DOHH2 (cell line): ENCODE data around the gene SSPN.

ENCODE experiments used
- H3F3A ChIP-seq: fragments of 200-600 bp; sonication (generic), shearing (Covaris generic); 2 replicates; pipeline ENCODE4 v1.6.0; 2016; ENCODE audit warnings: antibody characterized with exemption, mild to moderate bottlenecking; ENCODE audit not compliant: control insufficient read depth, insufficient read depth
- H3K27ac ChIP-seq: fragments of 200-600 bp; sonication (generic); 2 replicates; pipeline ENCODE4 v1.5.1; 2014; ENCODE audit warnings: low read depth, mild to moderate bottlenecking, low read length, moderate library complexity
- H3K27me3 ChIP-seq: fragments of 200-600 bp; sonication (generic); 2 replicates; pipeline ENCODE4 v1.6.1; 2014; ENCODE audit warnings: mild to moderate bottlenecking, low read length, mixed read lengths; ENCODE audit not compliant: control insufficient read depth
- H3K36me3 ChIP-seq: fragments of 200-600 bp; sonication (generic); 2 replicates; pipeline ENCODE4 v1.6.1; 2014; ENCODE audit warnings: mild to moderate bottlenecking, low read length, moderate library complexity, mixed read lengths; ENCODE audit not compliant: control insufficient read depth
- H3K4me1 ChIP-seq: fragments of 200-600 bp; sonication (generic); 2 replicates; pipeline ENCODE4 v1.6.1; 2014; ENCODE audit warnings: mild to moderate bottlenecking, low read length, mixed read lengths; ENCODE audit not compliant: control insufficient read depth
- H3K4me2 ChIP-seq: fragments of 200-600 bp; sonication (generic); 2 replicates; pipeline ENCODE4 v1.6.0; 2014; ENCODE audit warnings: mild to moderate bottlenecking, low read length, moderate library complexity
- H3K4me3 ChIP-seq: fragments of 200-600 bp; sonication (generic); 2 replicates; pipeline ENCODE4 v1.5.1; 2014; ENCODE audit warnings: mild to moderate bottlenecking, low read length, mixed read lengths
- H3K79me2 ChIP-seq: fragments of 200-600 bp; sonication (generic); 2 replicates; pipeline ENCODE4 v1.6.1; 2014; ENCODE audit warnings: mild to moderate bottlenecking, low read length, mixed read lengths; ENCODE audit not compliant: control insufficient read depth
- H3K9me2 ChIP-seq: fragments of 200-600 bp; sonication (generic); replicated peaks from 2 replicates; pipeline ENCODE4 v1.6.1; 2014; ENCODE audit warnings: mild to moderate bottlenecking, low read length, mixed read lengths; ENCODE audit not compliant: control insufficient read depth
- H3K9me3 ChIP-seq: fragments of 200-600 bp; sonication (generic); 2 replicates; pipeline ENCODE4 v1.6.1; 2014; ENCODE audit warnings: antibody characterized with exemption, low read length, mixed read lengths; ENCODE audit not compliant: control insufficient read depth, insufficient read depth
- H4K20me1 ChIP-seq: fragments of 200-600 bp; sonication (generic); 2 replicates; pipeline ENCODE4 v1.6.0; 2014; ENCODE audit warnings: low read depth, mild to moderate bottlenecking, antibody characterized with exemption, low read length, moderate library complexity; ENCODE audit not compliant: control insufficient read depth, insufficient read depth
- EZH2phosphoT487 ChIP-seq: fragments of 200-600 bp; sonication (generic); IDR thresholded peaks from 2 replicates; pipeline ENCODE4 v1.6.1; 2017; ENCODE audit warnings: borderline replicate concordance, mild to moderate bottlenecking, antibody characterized with exemption, low read length, moderate library complexity, mixed read lengths
- TF ChIP-seq, protein P1 (sequence below): fragments of 200-600 bp; sonication (generic); IDR thresholded peaks from one replicate; pipeline ENCODE4 v1.5.1; 2014; ENCODE audit warnings: antibody characterized with exemption, mild to moderate bottlenecking, low read depth, low read length; ENCODE audit not compliant: poor library complexity, severe bottlenecking

Gene SSPN

DNA sequence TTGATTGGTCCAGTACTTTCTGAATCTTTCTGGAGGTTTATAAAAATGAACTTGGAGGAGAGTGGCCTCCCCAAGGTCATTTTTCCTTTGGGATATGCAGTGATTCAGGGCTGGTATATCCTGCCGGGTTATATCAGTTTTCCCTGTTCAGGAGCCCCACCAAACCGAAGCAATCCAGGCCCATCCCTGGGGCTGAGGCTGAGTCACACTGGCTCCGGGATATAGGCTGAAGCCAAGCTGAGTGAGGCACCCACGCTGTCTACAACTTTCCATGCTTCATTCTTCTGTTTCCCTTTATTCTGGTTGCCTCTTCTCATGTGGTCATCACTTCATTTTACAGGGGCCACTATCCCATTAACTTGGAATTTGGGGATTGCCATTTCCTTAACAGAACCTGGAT lies 3.4 kb downstream of the SSPN start:
- Histone ChIP-seq H3K4me1 (no peaks in the 10 kb centered on the region), H3K4me2 (no peak overlapping the region), H3F3A (no peaks in the 10 kb centered on the region), H3K9me3 (no peaks in the 10 kb centered on the region), H3K79me2 (no peaks in the 10 kb centered on the region), H3K27me3 (peaks cover 28% of the 10 kb centered on the region), H3K36me3 (no peaks in the 10 kb centered on the region), H4K20me1 (no peaks in the 10 kb centered on the region), H3K27ac (no peak overlapping the region), H3K4me3 (no peak overlapping the region), H3K9me2 (no peaks in the 10 kb centered on the region)
- TF ChIP-seq EZH2phosphoT487, result no peak
- TF ChIP-seq, protein P1, sequence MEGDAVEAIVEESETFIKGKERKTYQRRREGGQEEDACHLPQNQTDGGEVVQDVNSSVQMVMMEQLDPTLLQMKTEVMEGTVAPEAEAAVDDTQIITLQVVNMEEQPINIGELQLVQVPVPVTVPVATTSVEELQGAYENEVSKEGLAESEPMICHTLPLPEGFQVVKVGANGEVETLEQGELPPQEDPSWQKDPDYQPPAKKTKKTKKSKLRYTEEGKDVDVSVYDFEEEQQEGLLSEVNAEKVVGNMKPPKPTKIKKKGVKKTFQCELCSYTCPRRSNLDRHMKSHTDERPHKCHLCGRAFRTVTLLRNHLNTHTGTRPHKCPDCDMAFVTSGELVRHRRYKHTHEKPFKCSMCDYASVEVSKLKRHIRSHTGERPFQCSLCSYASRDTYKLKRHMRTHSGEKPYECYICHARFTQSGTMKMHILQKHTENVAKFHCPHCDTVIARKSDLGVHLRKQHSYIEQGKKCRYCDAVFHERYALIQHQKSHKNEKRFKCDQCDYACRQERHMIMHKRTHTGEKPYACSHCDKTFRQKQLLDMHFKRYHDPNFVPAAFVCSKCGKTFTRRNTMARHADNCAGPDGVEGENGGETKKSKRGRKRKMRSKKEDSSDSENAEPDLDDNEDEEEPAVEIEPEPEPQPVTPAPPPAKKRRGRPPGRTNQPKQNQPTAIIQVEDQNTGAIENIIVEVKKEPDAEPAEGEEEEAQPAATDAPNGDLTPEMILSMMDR, result no peak

DNA sequence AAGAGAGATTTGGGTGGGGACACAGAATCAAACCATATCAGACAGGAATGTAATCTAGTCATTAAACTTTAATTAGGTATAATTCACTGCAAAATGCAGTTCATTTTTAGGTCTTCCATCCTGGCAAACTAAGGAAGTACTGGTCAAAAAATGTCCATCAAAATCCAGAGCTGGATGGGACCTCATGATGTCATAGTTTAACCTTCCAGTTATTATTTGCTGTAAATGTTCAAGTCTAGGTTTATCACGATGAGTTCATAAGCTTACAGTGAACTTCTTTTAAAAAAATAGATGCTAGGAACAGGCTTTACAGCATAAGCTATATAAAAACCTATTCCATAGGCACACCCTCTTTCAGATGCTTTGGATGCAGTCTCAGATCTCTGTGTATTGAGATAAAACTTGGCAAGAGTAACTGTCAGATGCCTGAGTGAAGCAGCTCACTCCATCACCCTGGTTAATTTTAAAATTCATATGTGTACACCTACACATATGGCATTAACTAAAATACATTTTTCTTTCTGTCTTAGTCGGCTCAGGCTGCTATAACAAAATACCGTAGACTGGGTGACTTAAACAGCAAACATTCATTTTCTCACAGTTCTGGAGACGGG lies 7.9 kb downstream of the SSPN start:
- H3K9me2 ChIP-seq, result no peaks in the 10 kb centered on the region
- no peaks in the 10 kb centered on the region for H3K79me2 ChIP-seq
- no peak overlapping the region for H3K27ac ChIP-seq
- H3K27me3 ChIP-seq, result peaks cover 12% of the 10 kb centered on the region; the same call in 1 of the 2 replicates
- TF ChIP-seq, protein P1, result no peak
- TF ChIP-seq EZH2phosphoT487, result no peak
- H3K4me1 ChIP-seq, result no peaks in the 10 kb centered on the region
- H3K36me3 ChIP-seq, result no peaks in the 10 kb centered on the region
- no peaks in the 10 kb centered on the region for H3F3A ChIP-seq
- H3K4me2 ChIP-seq, result no peak overlapping the region
- H3K9me3 ChIP-seq, result no peaks in the 10 kb centered on the region
- no peaks in the 10 kb centered on the region for H4K20me1 ChIP-seq
- no peak overlapping the region for H3K4me3 ChIP-seq

DNA sequence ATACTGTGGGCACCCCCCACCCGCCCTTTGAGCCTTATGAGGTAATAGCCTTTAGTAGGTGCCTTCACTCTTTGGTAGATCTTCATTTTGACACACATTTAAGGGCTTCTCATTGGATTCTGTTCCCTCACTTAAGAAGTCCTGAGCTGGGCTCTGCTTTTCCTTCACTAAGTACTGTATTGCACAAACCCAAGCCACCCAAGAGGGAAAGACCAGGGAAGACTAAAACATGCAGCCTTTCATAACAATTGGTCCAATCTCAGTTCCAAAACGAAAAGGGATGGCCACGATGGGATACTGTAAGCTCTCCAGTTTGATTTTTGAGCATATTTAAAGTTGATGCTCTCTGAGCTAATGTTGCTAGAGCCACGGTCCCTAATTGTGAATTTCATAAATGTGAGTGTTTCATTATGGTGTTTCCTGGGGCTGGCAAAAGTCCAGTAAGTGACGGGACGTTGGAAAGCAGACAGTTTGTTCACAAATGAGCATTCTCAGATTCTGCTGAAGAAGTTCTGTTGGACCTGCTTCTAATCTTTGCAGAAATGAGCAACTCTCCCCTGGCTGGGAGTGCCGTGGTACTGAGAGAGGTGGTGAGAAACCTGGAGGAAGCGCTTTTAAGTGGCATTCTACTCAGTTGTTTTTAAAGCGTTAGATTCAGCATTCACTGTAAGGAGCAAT lies 9.4 kb downstream of the SSPN start:
- Histone ChIP-seq H3K79me2 (no peaks in the 10 kb centered on the region), H3K36me3 (no peaks in the 10 kb centered on the region), H3K9me3 (no peaks in the 10 kb centered on the region), H3K4me2 (no peak overlapping the region), H4K20me1 (no peaks in the 10 kb centered on the region), H3K27me3 (peaks cover 13% of the 10 kb centered on the region), H3F3A (no peaks in the 10 kb centered on the region), H3K9me2 (no peaks in the 10 kb centered on the region), H3K27ac (no peak overlapping the region), H3K4me3 (no peak overlapping the region), H3K4me1 (no peaks in the 10 kb centered on the region)
- TF ChIP-seq, protein P1, result no peak
- TF ChIP-seq EZH2phosphoT487, result no peak
